MM.1S (cell line): ENCODE results near the gene MSANTD1.

Experiments used
- DNase-seq: peaks from one replicate; pipeline ENCODE4 v3.0.0-alpha.2; 2015
- H2AFZ ChIP-seq: fragments of 300-600 bp; sonication (generic); 2 replicates; pipeline ENCODE4 v1.6.0; 2016; ENCODE audit warnings: antibody characterized with exemption, low read length
- H3F3A ChIP-seq: fragments of 300-600 bp; sonication (generic); 2 replicates; pipeline ENCODE4 v1.6.1; 2016; ENCODE audit warnings: mild to moderate bottlenecking, antibody characterized with exemption, low read length, moderate library complexity, mixed read lengths; ENCODE audit not compliant: insufficient read depth
- H3K27ac ChIP-seq: fragments of 300-600 bp; sonication (generic); 2 replicates; pipeline ENCODE4 v1.5.1; 2016; ENCODE audit warnings: mild to moderate bottlenecking, low read length
- H3K27me3 ChIP-seq: fragments of 300-600 bp; sonication (generic); replicated peaks from 2 replicates; pipeline ENCODE4 v1.6.0; 2016; ENCODE audit warnings: low read length; ENCODE audit not compliant: insufficient read depth
- H3K36me3 ChIP-seq: fragments of 300-600 bp; sonication (generic); replicated peaks from 2 replicates; pipeline ENCODE4 v1.6.1; 2016; ENCODE audit warnings: mild to moderate bottlenecking, low read length, mixed read lengths; ENCODE audit not compliant: insufficient read depth
- H3K4me1 ChIP-seq: fragments of 300-600 bp; sonication (generic); 2 replicates; pipeline ENCODE4 v1.6.1; 2016; ENCODE audit warnings: low read length, mixed read lengths
- H3K4me2 ChIP-seq: fragments of 300-600 bp; sonication (generic); 2 replicates; pipeline ENCODE4 v1.6.0; 2016; ENCODE audit warnings: low read depth, low read length
- H3K4me3 ChIP-seq: fragments of 300-600 bp; sonication (generic); 2 replicates; pipeline ENCODE4 v1.5.1; 2016; ENCODE audit warnings: low read length, mixed read lengths
- H3K79me2 ChIP-seq: fragments of 300-600 bp; sonication (generic); 2 replicates; pipeline ENCODE4 v1.6.1; 2016; ENCODE audit warnings: mixed run types, low read length, mixed read lengths
- H3K9ac ChIP-seq: fragments of 300-600 bp; sonication (generic); 2 replicates; pipeline ENCODE4 v1.6.1; 2016; ENCODE audit warnings: low read length, mixed read lengths
- H3K9me2 ChIP-seq: fragments of 300-600 bp; sonication (generic); replicated peaks from 2 replicates; pipeline ENCODE4 v1.6.1; 2016; ENCODE audit warnings: mild to moderate bottlenecking, low read length, mixed read lengths; ENCODE audit not compliant: insufficient read depth
- H3K9me3 ChIP-seq: fragments of 300-600 bp; sonication (generic); replicated peaks from 2 replicates; pipeline ENCODE4 v1.6.1; 2016; ENCODE audit warnings: mild to moderate bottlenecking, low read length, mixed read lengths; ENCODE audit not compliant: insufficient read depth
- H4K20me1 ChIP-seq: fragments of 300-600 bp; sonication (generic); 2 replicates; pipeline ENCODE4 v1.6.1; 2016; ENCODE audit warnings: mild to moderate bottlenecking, low read length, moderate library complexity, mixed read lengths; ENCODE audit not compliant: insufficient read depth
- CTCF ChIP-seq: fragments of 300-600 bp; sonication (generic); IDR thresholded peaks from 2 replicates; pipeline ENCODE4 v1.5.1; 2016; ENCODE audit warnings: antibody characterized with exemption, low read length, mixed read lengths
- EZH2 ChIP-seq: fragments of 300-600 bp; sonication (generic); optimal IDR thresholded peaks from 2 replicates; pipeline ENCODE3; 2017; ENCODE audit warnings: low read depth, mild to moderate bottlenecking, antibody characterized with exemption, low read length, mixed read lengths
- EZH2phosphoT487 ChIP-seq: fragments of 300-600 bp; sonication (generic); IDR thresholded peaks from 2 replicates; pipeline ENCODE4 v1.6.1; 2018; ENCODE audit warnings: antibody characterized with exemption, low read length

Gene MSANTD1

GRCh38 chr4:3266076-3266475 is 17.1 kb downstream of the MSANTD1 start:
- TF ChIP-seq EZH2 (no peak), CTCF (no peak), EZH2phosphoT487 (no peak)

GRCh38 chr4:3267576-3268394 is 18.8 kb downstream of the MSANTD1 start:
- no peaks in the 10 kb centered on the region for H4K20me1 ChIP-seq
- no peak for DNase-seq
- H3F3A ChIP-seq, result no peaks in the 10 kb centered on the region
- no peak overlapping the region for H2AFZ ChIP-seq
- no peaks in the 10 kb centered on the region for H3K9me3 ChIP-seq
- H3K79me2 ChIP-seq, result no peaks in the 10 kb centered on the region
- no peak for TF ChIP-seq EZH2
- no peak for TF ChIP-seq CTCF
- TF ChIP-seq EZH2phosphoT487, result no peak
- H3K27ac ChIP-seq, result no peak overlapping the region
- no peak overlapping the region for H3K9ac ChIP-seq
- H3K4me2 ChIP-seq, result no peak overlapping the region
- H3K27me3 ChIP-seq, result peaks cover 54% of the 10 kb centered on the region
- H3K4me1 ChIP-seq, result no peaks in the 10 kb centered on the region
- H3K4me3 ChIP-seq, result no peak overlapping the region
- no peaks in the 10 kb centered on the region for H3K36me3 ChIP-seq
- H3K9me2 ChIP-seq, result no peaks in the 10 kb centered on the region

More at GRCh38 chr4:3266076-3266475, 17.1 kb downstream of the MSANTD1 start:
- no peak for DNase-seq
- Histone ChIP-seq H3K36me3 (no peaks in the 10 kb centered on the region), H3K27me3 (peaks cover 66% of the 10 kb centered on the region), H3K4me3 (no peak overlapping the region), H3K9me3 (no peaks in the 10 kb centered on the region), H3K27ac (no peak overlapping the region), H3K4me1 (no peaks in the 10 kb centered on the region), H2AFZ (no peak overlapping the region), H3F3A (no peaks in the 10 kb centered on the region), H3K4me2 (no peak overlapping the region), H3K79me2 (no peaks in the 10 kb centered on the region), H3K9me2 (no peaks in the 10 kb centered on the region), H4K20me1 (no peaks in the 10 kb centered on the region), H3K9ac (no peak overlapping the region)

- H3K9ac ChIP-seq, result no peak overlapping the region
- no peaks in the 10 kb centered on the region for H3K36me3 ChIP-seq
- H3K4me1 ChIP-seq, result no peaks in the 10 kb centered on the region
- no peaks in the 10 kb centered on the region for H3K9me2 ChIP-seq
- H2AFZ ChIP-seq, result no peak overlapping the region
- no peaks in the 10 kb centered on the region for H3K9me3 ChIP-seq
- no peaks in the 10 kb centered on the region for H3F3A ChIP-seq
- H3K4me2 ChIP-seq, result no peak overlapping the region
- no peak overlapping the region for H3K4me3 ChIP-seq
- no peaks in the 10 kb centered on the region for H4K20me1 ChIP-seq
- H3K27ac ChIP-seq, result no peak overlapping the region
- H3K27me3 ChIP-seq, result peaks cover 46% of the 10 kb centered on the region
- no peaks in the 10 kb centered on the region for H3K79me2 ChIP-seq
- no peak for DNase-seq
- no peak for TF ChIP-seq CTCF
- TF ChIP-seq EZH2, result no peak
- TF ChIP-seq EZH2phosphoT487, result no peak
Observed at GRCh38 chr4:3268395-3269104, 19.6 kb downstream of the MSANTD1 start.
